Stimulated activated CD8-positive, alpha-beta memory T cell treated with anti-CD3 and anti-CD28 coated beads, Interleukin-2, amount 100 ng/mL, for 1 hour (primary cell): Measurements from ENCODE around the gene PNMT.
"Not testable (repeated sequence)": the region's sequence is repeated elsewhere in the genome, so short reads cannot be mapped to it uniquely, and the experiment has no call there.

Experiments
- DNase-seq, 2 donors: peaks; one replicate each; pipeline ENCODE4 v3.0.0-alpha.2; 2020; ENCODE audit warnings: low read depth in 2 of 2

The PNMT gene

GRCh38 chr17:39709319-39709997 lies 41.2 kb downstream of the PNMT start:
- no peak for DNase-seq

- DNase-seq = no peak
These were observed 42.0 kb downstream of the PNMT start for GRCh38 chr17:39709998-39710964.

- DNase-seq = not testable (repeated sequence)
These were observed 42.8 kb downstream of the PNMT start for GRCh38 chr17:39711071-39711470.

- DNase-seq = no peak
These were observed 43.6 kb downstream of the PNMT start for GRCh38 chr17:39711851-39712250.

- no peak for DNase-seq
These were observed 46.0 kb downstream of the PNMT start for GRCh38 chr17:39714234-39714633.

- no peak for DNase-seq
These were observed 47.3 kb downstream of the PNMT start for GRCh38 chr17:39715375-39716072.

GRCh38 chr17:39716073-39716818 lies 48.0 kb downstream of the PNMT start:
- no peak for DNase-seq

- no peak for DNase-seq
These were observed 48.8 kb downstream of the PNMT start for GRCh38 chr17:39716879-39717536.

- no peak for DNase-seq
These were observed 49.4 kb downstream of the PNMT start for GRCh38 chr17:39717660-39718059.

GRCh38 chr17:39719563-39720355 lies 51.5 kb downstream of the PNMT start:
- no peak for DNase-seq
